Upper lobe of left lung (tissue), 4 donors: ENCODE data around the gene DENND2C.

Experiments
- CTCF ChIP-seq, 6 experiments: fragments of 450-650 bp in 4 of 6; fragments of 200-600 bp in 2 of 6; sonication (generic) in 2 of 6; IDR thresholded peaks; one replicate each; pipeline ENCODE4 v1.5.1; 2016 to 2019; ENCODE audit warnings: antibody characterized with exemption in 6 of 6
- EP300 ChIP-seq, 4 donors: sonication (generic); formaldehyde crosslinking; IDR thresholded peaks; one replicate each; pipeline ENCODE4 v1.5.1; 2017; ENCODE audit warnings: antibody characterized with exemption in 4 of 4, control low read depth in 2 of 4
- POLR2A ChIP-seq, 4 donors: fragments of 450-650 bp; IDR thresholded peaks; one replicate each; pipeline ENCODE4 v1.5.1; 2016 to 2017; ENCODE audit warnings: antibody characterized with exemption in 4 of 4, mild to moderate bottlenecking in 2 of 4
- POLR2AphosphoS5 ChIP-seq, 2 donors: sonication (generic); formaldehyde crosslinking; IDR thresholded peaks; one replicate each; pipeline ENCODE4 v1.5.1; 2017; ENCODE audit warnings: antibody characterized with exemption in 2 of 2

- TF ChIP-seq CTCF (IDR thresholded peaks at IDR 0.05): no peak
- no peak for TF ChIP-seq POLR2AphosphoS5 (IDR thresholded peaks at IDR 0.05)
- TF ChIP-seq POLR2A (IDR thresholded peaks at IDR 0.05): no peak
- TF ChIP-seq EP300 (IDR thresholded peaks at IDR 0.05): no peak
Observed at GRCh38 chr1:114549137-114549536, 120.7 kb downstream of the DENND2C start.
